HG03025 (cell line): ENCODE measurements around the gene SLC7A1.
"Not testable (repeated sequence)": the region's sequence is repeated elsewhere in the genome, so short reads cannot be mapped to it uniquely, and the experiment has no call there.

Experiments used
- ATAC-seq: cut with Tn5 transposase; IDR thresholded peaks from one replicate; pipeline ENCODE4 v1.9.1; 2021; ENCODE audit warnings: mild to moderate bottlenecking, moderate library complexity; ENCODE audit not compliant: unreplicated experiment, low FRiP score

The SLC7A1 gene

GRCh38 chr13:29595380-29596063, at the start of gene SLC7A1:
SLC7A1 (minus strand) TSS chr13:29595688; CDS start chr13:29536188, 59,500 bp downstream.
- ATAC-seq = peak; percentile 84

DNA sequence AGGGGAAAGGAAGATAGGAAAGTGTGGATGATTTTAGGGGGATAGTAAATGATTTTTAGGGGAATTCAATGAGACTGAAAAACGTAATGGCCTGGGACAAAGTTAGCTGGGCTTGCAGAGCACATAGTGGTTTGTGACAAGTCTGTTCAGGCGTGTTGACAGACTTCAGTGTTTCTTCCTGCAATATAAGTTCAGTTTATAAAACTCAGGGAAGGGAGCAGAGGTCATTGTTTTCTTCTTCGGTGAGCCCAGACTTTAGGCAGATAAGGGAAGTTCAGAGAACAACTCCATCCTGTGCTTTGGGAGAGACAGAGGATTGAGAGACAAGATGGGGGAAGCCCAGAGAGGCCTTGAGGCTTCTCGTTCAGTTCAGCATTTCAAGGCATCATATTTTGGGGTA, 45.2 kb upstream of the SLC7A1 start:
- no peak for ATAC-seq

DNA sequence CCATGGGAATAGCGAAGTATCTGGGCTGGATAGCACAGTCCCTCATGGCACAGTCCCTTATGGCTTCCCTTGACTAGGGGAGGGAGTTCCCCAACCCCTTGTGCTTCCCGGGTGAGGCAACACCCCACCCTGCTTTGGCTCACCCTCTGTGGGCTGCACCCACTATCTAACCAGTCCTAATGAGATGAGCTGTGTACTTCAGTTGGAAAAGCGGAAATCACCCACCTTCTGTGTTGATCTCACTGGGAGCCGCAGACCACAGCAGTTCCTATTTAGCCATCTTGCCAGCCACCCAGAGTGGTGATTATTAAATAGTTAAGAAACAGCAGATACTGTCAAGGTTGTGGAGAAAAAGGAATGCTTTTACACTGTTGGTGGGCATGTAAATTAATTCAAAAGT, 41.3 kb upstream of the SLC7A1 start:
- ATAC-seq = not testable (repeated sequence)

DNA sequence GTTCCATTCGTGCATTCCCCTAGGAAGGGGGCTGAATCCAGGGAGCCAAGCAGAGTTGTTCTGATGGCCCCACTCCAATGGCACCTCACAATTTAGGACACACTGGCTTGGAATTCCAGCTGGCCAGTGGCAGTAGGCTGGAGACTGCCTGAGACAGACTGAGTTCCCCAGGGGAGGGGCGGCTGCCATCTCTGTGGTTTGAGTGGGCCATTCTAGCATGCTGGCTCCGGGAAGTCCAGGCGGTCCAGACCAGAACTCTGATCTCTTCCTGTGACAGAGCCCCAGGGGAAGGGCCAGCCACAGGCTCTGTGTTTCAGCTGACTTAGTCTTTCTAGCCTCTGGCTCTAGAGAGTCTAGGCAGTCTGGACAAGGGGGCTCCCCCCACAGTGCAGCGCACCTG, 29.5 kb upstream of the SLC7A1 start:
- no peak for ATAC-seq

GRCh38 chr13:29621841-29622240, 26.4 kb upstream of the SLC7A1 start:
- no peak for ATAC-seq

GRCh38 chr13:29621051-29621800, 25.7 kb upstream of the SLC7A1 start:
- ATAC-seq = no peak

DNA sequence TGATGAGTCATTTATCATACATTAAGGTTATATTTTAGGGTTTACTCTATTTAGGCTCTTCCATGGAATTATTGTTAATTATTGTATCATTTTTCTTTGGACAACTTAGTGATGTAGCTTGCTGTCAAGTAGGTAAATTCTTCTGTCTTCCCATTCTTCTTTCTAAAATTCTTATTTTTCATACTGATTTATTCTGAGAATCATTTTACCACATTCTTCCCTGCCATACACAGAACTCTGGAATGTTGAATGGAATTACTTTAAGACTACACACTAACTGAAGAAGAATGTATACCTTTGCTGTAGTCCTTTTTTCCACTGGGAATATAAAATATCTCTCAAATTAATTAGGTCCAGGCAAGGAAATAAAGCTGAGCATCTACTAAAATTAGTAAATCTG, 24.5 kb upstream of the SLC7A1 start:
- no peak for ATAC-seq

DNA sequence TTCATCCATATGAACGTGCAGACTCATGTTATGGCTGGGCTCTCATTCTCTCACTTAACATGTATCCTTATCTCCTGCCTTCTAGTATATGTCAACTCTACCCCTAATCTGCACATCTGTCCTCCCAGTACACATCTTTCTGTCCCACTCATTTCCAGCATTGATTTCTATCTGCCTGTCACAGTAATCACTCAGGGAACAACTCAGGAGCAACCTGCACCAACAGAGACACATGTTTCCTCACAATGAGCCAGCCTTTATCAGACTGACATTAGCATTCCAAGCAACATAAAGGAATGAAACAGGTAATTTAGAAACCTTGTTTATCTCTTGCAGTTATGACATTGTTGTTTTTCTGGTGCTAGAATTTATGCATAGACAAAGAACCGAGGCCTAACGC, 17.6 kb upstream of the SLC7A1 start:
- no peak for ATAC-seq

DNA sequence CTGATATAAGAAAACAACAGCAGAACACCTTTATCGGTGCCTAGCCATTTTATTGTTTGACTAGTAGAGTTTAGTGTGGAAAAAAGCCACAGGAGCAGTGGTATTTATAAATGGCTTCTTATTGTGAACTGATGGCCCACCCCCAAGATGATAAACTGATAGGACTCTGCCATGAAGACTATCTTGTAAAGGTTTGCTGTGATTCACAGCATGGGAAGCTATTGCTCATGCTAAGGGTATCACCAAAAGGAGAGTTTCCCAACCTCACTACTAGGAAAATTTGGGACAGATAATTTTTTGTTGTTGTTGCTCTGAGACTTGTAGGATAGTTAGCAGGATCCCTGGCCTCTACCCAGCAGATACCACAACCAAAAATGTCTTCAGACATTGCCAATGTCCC, 12.0 kb upstream of the SLC7A1 start:
- ATAC-seq = no peak

DNA sequence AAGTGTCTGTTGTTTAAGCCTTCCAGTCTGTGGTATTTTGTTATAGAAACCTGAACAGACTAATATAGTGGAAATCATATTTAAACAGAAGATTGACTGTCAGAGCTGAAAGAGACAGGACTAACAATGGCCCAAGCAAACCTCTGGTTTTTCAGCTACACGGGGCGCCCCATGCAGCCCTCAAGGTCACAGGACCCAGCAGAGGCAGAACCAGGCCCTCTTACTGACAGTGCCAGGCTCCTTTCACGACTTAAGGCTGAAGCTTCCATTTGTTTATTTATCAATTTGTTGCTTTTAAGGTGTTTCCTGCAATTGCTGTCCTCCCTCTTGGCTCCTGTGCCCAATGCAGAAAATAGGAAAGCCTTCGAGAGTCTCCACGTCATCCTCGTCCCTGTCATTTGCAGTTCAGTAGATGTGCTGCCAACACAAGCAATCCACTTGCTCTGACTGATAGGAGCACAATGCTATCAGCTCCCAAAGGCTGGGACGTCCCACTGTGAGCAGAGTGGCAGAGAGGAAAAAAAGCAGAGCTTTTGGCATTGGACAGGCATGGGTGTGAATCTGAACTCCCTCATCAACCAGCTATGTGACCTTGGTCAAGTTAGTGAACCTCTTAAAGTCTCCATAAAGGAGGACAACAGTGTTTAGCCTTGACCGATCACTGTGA, 10.5 kb upstream of the SLC7A1 start:
- ATAC-seq = no peak

GRCh38 chr13:29598321-29598720, 2.8 kb upstream of the SLC7A1 start:
- ATAC-seq = no peak

GRCh38 chr13:29597706-29598105, 2.2 kb upstream of the SLC7A1 start:
- no peak for ATAC-seq

- no peak for ATAC-seq
These were observed 1.8 kb upstream of the SLC7A1 start for GRCh38 chr13:29597246-29597645.

- ATAC-seq = no peak
These were observed 553 bp upstream of the SLC7A1 start for GRCh38 chr13:29596064-29596418.

DNA sequence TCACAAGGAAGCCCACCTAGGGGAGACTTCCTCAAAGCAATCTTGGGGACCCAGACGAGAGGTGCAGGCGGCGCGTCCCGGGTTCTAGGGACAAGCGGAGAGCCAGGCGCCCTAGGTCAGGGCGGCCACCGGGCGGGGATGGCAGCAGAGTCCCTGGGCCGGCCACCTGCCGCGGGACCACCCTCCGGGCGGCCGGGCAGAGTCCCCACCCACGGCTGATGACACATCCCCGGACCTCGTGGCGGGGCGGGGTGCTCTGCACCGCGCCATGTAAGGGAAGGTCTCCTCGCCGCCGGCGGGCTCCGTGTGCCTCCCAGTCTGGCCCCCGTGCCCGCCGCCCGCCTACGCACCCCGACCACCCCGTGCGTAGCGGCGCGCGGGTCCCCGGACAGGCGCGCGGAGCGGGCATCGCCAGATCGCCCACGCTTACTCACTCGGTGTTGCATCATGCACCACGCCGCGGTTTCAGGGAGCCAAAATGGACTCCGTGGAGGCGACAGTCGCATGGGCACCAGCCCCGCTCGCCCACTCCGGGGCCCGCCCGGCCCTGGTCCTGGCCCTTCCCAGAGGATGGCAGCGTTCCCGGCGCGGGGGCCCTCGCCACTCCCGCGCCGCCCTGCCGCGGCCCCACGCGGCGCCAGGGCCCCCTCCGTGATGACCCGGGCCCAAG, 643 bp downstream of the SLC7A1 start:
- peak; percentile 37 for ATAC-seq

- peak; percentile 40 for ATAC-seq
These were observed 1.2 kb downstream of the SLC7A1 start for GRCh38 chr13:29594303-29594709.

DNA sequence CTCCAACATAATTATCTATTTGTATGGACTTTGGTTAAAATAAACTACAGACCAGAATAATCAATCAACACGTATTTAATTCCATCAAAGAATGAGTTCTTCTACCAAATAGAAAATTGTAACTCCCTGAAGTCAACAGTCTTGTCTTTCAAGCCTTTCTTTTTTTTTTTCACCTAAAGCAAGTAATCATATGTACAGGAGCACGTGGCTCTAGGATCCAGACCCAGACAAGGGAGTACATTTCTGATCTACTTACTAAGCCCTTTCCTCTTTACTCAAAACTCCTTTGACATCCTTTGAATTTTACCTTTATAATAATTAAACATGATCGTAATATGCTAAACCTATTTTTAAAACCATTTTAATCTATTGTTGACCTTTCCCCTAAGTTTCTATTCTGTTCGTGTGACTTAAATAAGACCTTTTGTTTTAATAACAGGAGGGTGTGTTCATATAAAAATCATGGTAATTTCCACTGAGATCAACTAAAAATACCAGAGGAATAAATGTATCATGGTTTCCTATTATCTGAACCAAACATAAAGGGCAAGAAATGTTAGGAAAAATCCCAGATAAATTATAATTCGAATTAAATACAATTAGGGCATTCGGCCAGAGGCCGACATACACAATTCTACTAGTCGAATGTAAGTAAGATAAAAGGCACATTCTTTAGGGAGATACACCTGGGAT, 1.7 kb downstream of the SLC7A1 start:
- no peak for ATAC-seq

DNA sequence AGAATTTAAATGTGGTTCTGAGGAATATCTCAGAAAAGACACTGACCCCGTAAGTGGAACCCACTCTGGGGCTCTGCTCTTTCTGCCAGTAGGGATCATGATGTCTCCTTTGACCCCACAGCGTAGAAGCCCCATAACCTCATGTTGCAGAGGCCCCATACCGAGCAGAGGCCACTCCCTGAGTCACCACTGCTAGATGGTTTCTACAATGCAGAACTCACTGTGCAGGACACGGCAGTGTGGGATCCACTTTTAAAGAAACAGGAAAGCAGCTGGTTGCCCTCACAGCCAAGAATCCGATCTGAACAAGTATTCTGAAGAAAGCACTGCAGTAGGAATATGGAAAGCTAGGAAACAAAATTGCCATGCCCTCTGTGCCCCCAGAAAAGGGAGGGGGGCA, 4.2 kb downstream of the SLC7A1 start:
- no peak for ATAC-seq

- ATAC-seq = no peak
These were observed 5.5 kb downstream of the SLC7A1 start for GRCh38 chr13:29589967-29590366.

GRCh38 chr13:29589234-29589633, 6.3 kb downstream of the SLC7A1 start:
- ATAC-seq = no peak

DNA sequence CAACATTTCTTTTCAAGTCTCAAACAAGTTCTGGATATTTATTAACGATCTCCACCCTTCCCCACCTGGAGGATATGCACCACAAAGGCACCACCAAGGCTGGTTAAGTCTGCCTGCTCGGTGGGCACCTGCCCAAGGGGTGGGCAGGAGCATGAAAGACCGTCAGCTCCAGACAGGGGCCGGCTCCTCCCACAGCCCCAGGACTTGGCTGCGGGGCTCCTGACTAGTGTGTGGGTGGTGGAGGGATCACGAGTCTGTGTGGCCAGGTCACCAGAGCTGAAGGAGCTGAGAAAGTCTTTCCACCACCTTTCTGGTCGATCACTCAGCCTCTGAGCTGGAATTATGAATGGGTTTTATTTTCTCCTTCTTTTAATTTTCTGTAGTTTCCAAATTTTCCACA, 7.8 kb downstream of the SLC7A1 start:
- no peak for ATAC-seq
